ENCODE results near the gene CIBAR2.

DNA sequence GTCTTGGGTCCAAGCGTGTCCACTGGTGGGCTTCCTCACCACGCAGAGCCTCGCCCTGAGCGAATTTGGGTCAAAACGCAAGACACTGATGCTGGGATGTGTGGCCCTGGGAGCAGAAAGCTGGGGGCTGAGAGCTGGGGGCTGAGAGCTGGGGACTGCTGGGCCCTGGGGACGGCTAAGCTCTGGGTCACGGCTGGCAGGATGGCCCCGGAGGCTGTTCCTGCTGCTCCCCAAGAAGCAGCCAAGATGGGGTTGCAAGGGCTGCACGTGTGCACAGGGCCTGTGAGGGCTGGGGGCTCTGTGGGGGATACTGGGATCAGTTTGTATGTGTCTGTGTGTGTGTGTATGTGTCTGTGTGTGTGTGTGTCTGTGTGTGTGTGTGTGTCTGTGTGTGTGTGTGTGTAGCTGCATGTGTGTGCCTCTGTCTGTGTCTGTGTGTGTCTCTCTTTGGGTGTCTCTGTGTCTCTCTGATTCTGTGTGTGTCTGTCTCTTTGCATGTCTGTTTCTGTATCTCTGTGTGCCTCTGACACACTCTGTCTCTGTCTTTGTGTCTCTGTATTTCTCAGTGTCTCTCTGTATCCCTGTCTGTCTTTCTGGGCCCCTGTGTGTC is 38.2 kb upstream of the CIBAR2 start:
- TF ChIP-seq, protein P1, sequence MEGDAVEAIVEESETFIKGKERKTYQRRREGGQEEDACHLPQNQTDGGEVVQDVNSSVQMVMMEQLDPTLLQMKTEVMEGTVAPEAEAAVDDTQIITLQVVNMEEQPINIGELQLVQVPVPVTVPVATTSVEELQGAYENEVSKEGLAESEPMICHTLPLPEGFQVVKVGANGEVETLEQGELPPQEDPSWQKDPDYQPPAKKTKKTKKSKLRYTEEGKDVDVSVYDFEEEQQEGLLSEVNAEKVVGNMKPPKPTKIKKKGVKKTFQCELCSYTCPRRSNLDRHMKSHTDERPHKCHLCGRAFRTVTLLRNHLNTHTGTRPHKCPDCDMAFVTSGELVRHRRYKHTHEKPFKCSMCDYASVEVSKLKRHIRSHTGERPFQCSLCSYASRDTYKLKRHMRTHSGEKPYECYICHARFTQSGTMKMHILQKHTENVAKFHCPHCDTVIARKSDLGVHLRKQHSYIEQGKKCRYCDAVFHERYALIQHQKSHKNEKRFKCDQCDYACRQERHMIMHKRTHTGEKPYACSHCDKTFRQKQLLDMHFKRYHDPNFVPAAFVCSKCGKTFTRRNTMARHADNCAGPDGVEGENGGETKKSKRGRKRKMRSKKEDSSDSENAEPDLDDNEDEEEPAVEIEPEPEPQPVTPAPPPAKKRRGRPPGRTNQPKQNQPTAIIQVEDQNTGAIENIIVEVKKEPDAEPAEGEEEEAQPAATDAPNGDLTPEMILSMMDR (IDR thresholded peaks at IDR 0.05), result no peak
- no peak for TF ChIP-seq POLR2A (IDR thresholded peaks at IDR 0.05; ENCODE audit: low read depth)
- TF ChIP-seq POLR2AphosphoS5 (IDR thresholded peaks at IDR 0.05), result no peak

All from esophagus muscularis mucosa (tissue), 3 donors.